ENCODE data around the gene GPATCH2L. TPM values are rescaled to one million over a fixed set of nuclear protein-coding genes. Genes with fewer than 3 reads are reported as not detected.

Gene GPATCH2L
- total RNA-seq, 2 donors from 2014 or later: 111 to 116 TPM

- H3K9ac ChIP-seq (ENCODE audit: extremely low read depth, low read length, poor library complexity, severe bottlenecking): peak overlapping the region; percentile 38
- H3K4me1 ChIP-seq (ENCODE audit: control insufficient read depth, insufficient read depth, low read length): peaks cover 6% of the 10 kb centered on the region
- H3K4me3 ChIP-seq (ENCODE audit: low read length): peak overlapping the region; percentile 76
- H3K4me3 Mint-ChIP-seq: peak overlapping the region; percentile 56
- H3K27me3 Mint-ChIP-seq (ENCODE audit: insufficient read depth): peaks cover 43% of the 10 kb centered on the region
- no peaks in the 10 kb centered on the region for H3K36me3 Mint-ChIP-seq (ENCODE audit: low read depth)
- peaks cover 17% of the 10 kb centered on the region for H3K27me3 ChIP-seq (ENCODE audit: control insufficient read depth, insufficient read depth, low read length, poor library complexity, severe bottlenecking)
- H3K27ac Mint-ChIP-seq: peak overlapping the region; percentile 90
- WGBS, 2 experiments (ENCODE audit: insufficient coverage in 1 of 2, insufficient read length in 1 of 2): 11 to 17% methylated on average over 26 to 50 of the region's 50 CpGs
- TF ChIP-seq CTCF (conservative IDR thresholded peaks at IDR 0.05): no peak
- peaks cover 16% of the 10 kb centered on the region for H3K9me3 Mint-ChIP-seq
- peaks cover 27% of the 10 kb centered on the region for H3K9me3 ChIP-seq (ENCODE audit: control insufficient read depth, low read length)
- H3K4me1 Mint-ChIP-seq: peaks cover 41% of the 10 kb centered on the region
- H3K36me3 ChIP-seq (ENCODE audit: control insufficient read depth, insufficient read depth, low read length): no peaks in the 10 kb centered on the region
- H3K27ac ChIP-seq (ENCODE audit: low read depth, low read length): no peak overlapping the region
- peak; percentile 86 for DNase-seq
These were observed 12.7 kb upstream of the GPATCH2L start for GRCh38 chr14:76138758-76139723.

GRCh38 chr14:76143642-76144041 lies 8.1 kb upstream of the GPATCH2L start:
- Mint-ChIP-seq H3K4me3 (no peak overlapping the region), H3K9me3 (peaks cover 24% of the 10 kb centered on the region), H3K36me3 (ENCODE audit: low read depth) (no peaks in the 10 kb centered on the region), H3K27ac (no peak overlapping the region), H3K27me3 (ENCODE audit: insufficient read depth) (peaks cover 29% of the 10 kb centered on the region), H3K4me1 (peaks cover 10% of the 10 kb centered on the region)
- 88 to 100% methylated on average over 1 to 2 of the region's 2 CpGs for WGBS, 2 experiments (ENCODE audit: insufficient coverage in 1 of 2, insufficient read length in 1 of 2)
- Histone ChIP-seq H3K4me1 (ENCODE audit: control insufficient read depth, insufficient read depth, low read length) (peaks cover 3% of the 10 kb centered on the region), H3K27me3 (ENCODE audit: control insufficient read depth, insufficient read depth, low read length, poor library complexity, severe bottlenecking) (peaks cover 11% of the 10 kb centered on the region), H3K36me3 (ENCODE audit: control insufficient read depth, insufficient read depth, low read length) (no peaks in the 10 kb centered on the region), H3K4me3 (ENCODE audit: low read length) (no peak overlapping the region), H3K9me3 (ENCODE audit: control insufficient read depth, low read length) (peaks cover 36% of the 10 kb centered on the region), H3K27ac (ENCODE audit: low read depth, low read length) (no peak overlapping the region), H3K9ac (ENCODE audit: extremely low read depth, low read length, poor library complexity, severe bottlenecking) (no peak overlapping the region)
- no peak for DNase-seq
- no peak for TF ChIP-seq CTCF (conservative IDR thresholded peaks at IDR 0.05)

GRCh38 chr14:76146976-76147375 lies 4.7 kb upstream of the GPATCH2L start:
- TF ChIP-seq CTCF (conservative IDR thresholded peaks at IDR 0.05): no peak
- H3K9me3 Mint-ChIP-seq: peaks cover 23% of the 10 kb centered on the region
- no peak overlapping the region for H3K27ac ChIP-seq (ENCODE audit: low read depth, low read length)
- no peaks in the 10 kb centered on the region for H3K4me1 ChIP-seq (ENCODE audit: control insufficient read depth, insufficient read depth, low read length)
- DNase-seq: no peak
- H3K9me3 ChIP-seq (ENCODE audit: control insufficient read depth, low read length): peaks cover 29% of the 10 kb centered on the region
- H3K27me3 ChIP-seq (ENCODE audit: control insufficient read depth, insufficient read depth, low read length, poor library complexity, severe bottlenecking): peaks cover 11% of the 10 kb centered on the region
- H3K36me3 Mint-ChIP-seq (ENCODE audit: low read depth): no peaks in the 10 kb centered on the region
- H3K27ac Mint-ChIP-seq: no peak overlapping the region
- no peak overlapping the region for H3K4me3 Mint-ChIP-seq
- H3K9ac ChIP-seq (ENCODE audit: extremely low read depth, low read length, poor library complexity, severe bottlenecking): no peak overlapping the region
- H3K36me3 ChIP-seq (ENCODE audit: control insufficient read depth, insufficient read depth, low read length): no peaks in the 10 kb centered on the region
- H3K27me3 Mint-ChIP-seq (ENCODE audit: insufficient read depth): peaks cover 17% of the 10 kb centered on the region
- H3K4me3 ChIP-seq (ENCODE audit: low read length): no peak overlapping the region
- no peaks in the 10 kb centered on the region for H3K4me1 Mint-ChIP-seq

Data from endodermal cell (in vitro differentiated cells).